ENCODE measurements around the gene SVEP1. TPM values are rescaled to one million over a fixed set of nuclear protein-coding genes. Genes with fewer than 3 reads are reported as not detected.

The SVEP1 gene
- total and polyA plus RNA-seq, 2 experiments from 2014 or later = 0.18 to 0.63 TPM

GRCh38 chr9:110588296-110588695 is 8.8 kb upstream of the SVEP1 start:
- no peak for DNase-seq (ENCODE audit: low spot score)

More at GRCh38 chr9:110588296-110588695, 8.8 kb upstream of the SVEP1 start:
- TF ChIP-seq ZNF331 (CRISPR knock-in tag; IDR thresholded peaks at IDR 0.05; ENCODE audit: low read depth) (no peak), EZH2phosphoT487 (IDR thresholded peaks at IDR 0.05; ENCODE audit: unreplicated experiment) (no peak), CREB1 (CRISPR knock-in tag; IDR thresholded peaks at IDR 0.05; ENCODE audit: low read depth) (no peak), ETS1 (IDR thresholded peaks at IDR 0.05) (no peak), REST (IDR thresholded peaks at IDR 0.05; ENCODE audit: unreplicated experiment) (no peak), POLR2AphosphoS5 (IDR thresholded peaks at IDR 0.05; ENCODE audit: low read depth) (no peak), CTCF (conservative IDR thresholded peaks at IDR 0.05; ENCODE audit: low read depth in 2 of 2) (no peak), ZNF462 (CRISPR knock-in tag; IDR thresholded peaks at IDR 0.05) (no peak), STAT1 (IDR thresholded peaks at IDR 0.05; ENCODE audit: unreplicated experiment) (no peak), EZH2 (IDR thresholded peaks at IDR 0.05; ENCODE audit: low read depth, unreplicated experiment) (no peak), JUNB (IDR thresholded peaks at IDR 0.05; ENCODE audit: unreplicated experiment) (no peak), ZNF114 (CRISPR knock-in tag; IDR thresholded peaks at IDR 0.05) (no peak), NANOG (IDR thresholded peaks at IDR 0.05; ENCODE audit: borderline replicate concordance) (no peak)
- Mint-ChIP-seq H3K27ac (no peak overlapping the region), H3K36me3 (ENCODE audit: low read depth) (peaks cover 16% of the 10 kb centered on the region), H3K9me3 (peaks cover 23% of the 10 kb centered on the region), H3K27me3 (ENCODE audit: insufficient read depth, low read depth, poor library complexity) (no peaks in the 10 kb centered on the region), H3K4me3 (no peak overlapping the region), H3K4me1 (peaks cover 13% of the 10 kb centered on the region)
- Histone ChIP-seq H3K36me3 (ENCODE audit: insufficient read depth) (no peaks in the 10 kb centered on the region; the same call in none of the 2 replicates), H3K79me2 (replicated peaks; ENCODE audit: insufficient read depth) (no peaks in the 10 kb centered on the region), H3K4me3 (no peak overlapping the region), H3F3A (replicated peaks; ENCODE audit: low read depth) (no peaks in the 10 kb centered on the region), H2AFZ (no peak overlapping the region), H4K20me1 (replicated peaks; ENCODE audit: insufficient read depth) (no peaks in the 10 kb centered on the region), H3K27me3 (ENCODE audit: insufficient read depth) (no peaks in the 10 kb centered on the region), H3K27ac (ENCODE audit: low read depth) (no peak overlapping the region), H3K4me2 (no peak overlapping the region), H3K4me1 (ENCODE audit: insufficient read depth) (peaks cover 13% of the 10 kb centered on the region), H3K9me2 (ENCODE audit: insufficient read depth) (no peaks in the 10 kb centered on the region)
- no peak for ATAC-seq
